MM.1S (cell line): Measurements from ENCODE around the gene PDGFRB.

Source experiments
- DNase-seq: peaks from one replicate; pipeline ENCODE4 v3.0.0-alpha.2; 2015
- H2AFZ ChIP-seq: fragments of 300-600 bp; sonication (generic); 2 replicates; pipeline ENCODE4 v1.6.0; 2016; ENCODE audit warnings: antibody characterized with exemption, low read length
- H3F3A ChIP-seq: fragments of 300-600 bp; sonication (generic); 2 replicates; pipeline ENCODE4 v1.6.1; 2016; ENCODE audit warnings: mild to moderate bottlenecking, antibody characterized with exemption, low read length, moderate library complexity, mixed read lengths; ENCODE audit not compliant: insufficient read depth
- H3K27ac ChIP-seq: fragments of 300-600 bp; sonication (generic); 2 replicates; pipeline ENCODE4 v1.5.1; 2016; ENCODE audit warnings: mild to moderate bottlenecking, low read length
- H3K27me3 ChIP-seq: fragments of 300-600 bp; sonication (generic); replicated peaks from 2 replicates; pipeline ENCODE4 v1.6.0; 2016; ENCODE audit warnings: low read length; ENCODE audit not compliant: insufficient read depth
- H3K36me3 ChIP-seq: fragments of 300-600 bp; sonication (generic); replicated peaks from 2 replicates; pipeline ENCODE4 v1.6.1; 2016; ENCODE audit warnings: mild to moderate bottlenecking, low read length, mixed read lengths; ENCODE audit not compliant: insufficient read depth
- H3K4me1 ChIP-seq: fragments of 300-600 bp; sonication (generic); 2 replicates; pipeline ENCODE4 v1.6.1; 2016; ENCODE audit warnings: low read length, mixed read lengths
- H3K4me2 ChIP-seq: fragments of 300-600 bp; sonication (generic); 2 replicates; pipeline ENCODE4 v1.6.0; 2016; ENCODE audit warnings: low read depth, low read length
- H3K4me3 ChIP-seq: fragments of 300-600 bp; sonication (generic); 2 replicates; pipeline ENCODE4 v1.5.1; 2016; ENCODE audit warnings: low read length, mixed read lengths
- H3K79me2 ChIP-seq: fragments of 300-600 bp; sonication (generic); 2 replicates; pipeline ENCODE4 v1.6.1; 2016; ENCODE audit warnings: mixed run types, low read length, mixed read lengths
- H3K9ac ChIP-seq: fragments of 300-600 bp; sonication (generic); 2 replicates; pipeline ENCODE4 v1.6.1; 2016; ENCODE audit warnings: low read length, mixed read lengths
- H3K9me2 ChIP-seq: fragments of 300-600 bp; sonication (generic); replicated peaks from 2 replicates; pipeline ENCODE4 v1.6.1; 2016; ENCODE audit warnings: mild to moderate bottlenecking, low read length, mixed read lengths; ENCODE audit not compliant: insufficient read depth
- H3K9me3 ChIP-seq: fragments of 300-600 bp; sonication (generic); replicated peaks from 2 replicates; pipeline ENCODE4 v1.6.1; 2016; ENCODE audit warnings: mild to moderate bottlenecking, low read length, mixed read lengths; ENCODE audit not compliant: insufficient read depth
- H4K20me1 ChIP-seq: fragments of 300-600 bp; sonication (generic); 2 replicates; pipeline ENCODE4 v1.6.1; 2016; ENCODE audit warnings: mild to moderate bottlenecking, low read length, moderate library complexity, mixed read lengths; ENCODE audit not compliant: insufficient read depth
- EZH2 ChIP-seq: fragments of 300-600 bp; sonication (generic); optimal IDR thresholded peaks from 2 replicates; pipeline ENCODE3; 2017; ENCODE audit warnings: low read depth, mild to moderate bottlenecking, antibody characterized with exemption, low read length, mixed read lengths
- EZH2phosphoT487 ChIP-seq: fragments of 300-600 bp; sonication (generic); IDR thresholded peaks from 2 replicates; pipeline ENCODE4 v1.6.1; 2018; ENCODE audit warnings: antibody characterized with exemption, low read length
- TF ChIP-seq, protein P1 (sequence below): fragments of 300-600 bp; sonication (generic); IDR thresholded peaks from 2 replicates; pipeline ENCODE4 v1.5.1; 2016; ENCODE audit warnings: antibody characterized with exemption, low read length, mixed read lengths

The PDGFRB gene

DNA sequence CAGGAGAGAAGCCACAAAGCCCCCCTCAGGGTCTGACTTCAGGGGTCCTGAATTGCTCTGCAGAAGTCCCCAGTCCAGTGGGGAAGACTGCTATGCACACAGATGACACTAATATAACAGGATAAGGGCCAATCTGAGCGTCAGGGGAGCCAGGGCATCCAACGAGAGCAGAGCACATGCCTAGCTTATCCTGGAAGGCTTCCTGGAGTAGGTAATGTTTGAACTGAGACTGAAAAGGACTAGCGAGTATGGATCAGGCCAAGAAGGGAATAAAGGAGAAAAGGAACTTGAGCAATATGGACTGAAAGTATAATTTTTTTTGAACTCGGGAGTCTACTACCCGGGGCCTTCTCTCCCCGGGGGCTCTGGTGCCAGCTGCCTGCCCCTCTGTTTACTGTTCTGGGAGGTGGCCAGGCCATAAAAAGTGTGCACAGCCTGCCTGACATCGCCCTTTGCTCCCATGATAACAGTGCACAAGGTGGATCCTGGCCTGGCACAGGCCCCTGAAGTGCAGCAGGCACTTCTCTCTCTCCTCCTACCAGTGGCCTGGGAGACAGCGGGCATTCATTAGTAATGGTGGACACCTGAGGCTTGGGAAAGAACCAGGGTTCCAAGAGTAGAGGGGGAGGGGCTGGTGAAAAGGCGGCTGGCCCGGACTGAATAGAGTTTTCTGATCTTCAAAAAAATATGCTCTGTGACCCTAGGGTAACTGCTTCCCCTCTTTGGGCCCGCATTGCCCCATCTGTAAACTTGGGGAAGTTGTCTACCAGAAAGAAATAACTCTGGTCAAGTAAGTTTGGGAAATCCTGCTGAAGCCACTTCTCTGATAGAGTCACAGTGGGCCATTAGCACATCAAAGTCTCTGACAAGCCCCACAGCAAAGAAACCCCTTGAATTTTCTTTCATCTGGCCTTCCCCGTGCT lies 29.6 kb upstream of the PDGFRB start:
- no peak overlapping the region for H3K4me2 ChIP-seq
- H3K27me3 ChIP-seq, result peaks cover 19% of the 10 kb centered on the region
- TF ChIP-seq EZH2phosphoT487, result no peak
- no peak for TF ChIP-seq EZH2
- TF ChIP-seq, protein P1, sequence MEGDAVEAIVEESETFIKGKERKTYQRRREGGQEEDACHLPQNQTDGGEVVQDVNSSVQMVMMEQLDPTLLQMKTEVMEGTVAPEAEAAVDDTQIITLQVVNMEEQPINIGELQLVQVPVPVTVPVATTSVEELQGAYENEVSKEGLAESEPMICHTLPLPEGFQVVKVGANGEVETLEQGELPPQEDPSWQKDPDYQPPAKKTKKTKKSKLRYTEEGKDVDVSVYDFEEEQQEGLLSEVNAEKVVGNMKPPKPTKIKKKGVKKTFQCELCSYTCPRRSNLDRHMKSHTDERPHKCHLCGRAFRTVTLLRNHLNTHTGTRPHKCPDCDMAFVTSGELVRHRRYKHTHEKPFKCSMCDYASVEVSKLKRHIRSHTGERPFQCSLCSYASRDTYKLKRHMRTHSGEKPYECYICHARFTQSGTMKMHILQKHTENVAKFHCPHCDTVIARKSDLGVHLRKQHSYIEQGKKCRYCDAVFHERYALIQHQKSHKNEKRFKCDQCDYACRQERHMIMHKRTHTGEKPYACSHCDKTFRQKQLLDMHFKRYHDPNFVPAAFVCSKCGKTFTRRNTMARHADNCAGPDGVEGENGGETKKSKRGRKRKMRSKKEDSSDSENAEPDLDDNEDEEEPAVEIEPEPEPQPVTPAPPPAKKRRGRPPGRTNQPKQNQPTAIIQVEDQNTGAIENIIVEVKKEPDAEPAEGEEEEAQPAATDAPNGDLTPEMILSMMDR, result no peak

DNA sequence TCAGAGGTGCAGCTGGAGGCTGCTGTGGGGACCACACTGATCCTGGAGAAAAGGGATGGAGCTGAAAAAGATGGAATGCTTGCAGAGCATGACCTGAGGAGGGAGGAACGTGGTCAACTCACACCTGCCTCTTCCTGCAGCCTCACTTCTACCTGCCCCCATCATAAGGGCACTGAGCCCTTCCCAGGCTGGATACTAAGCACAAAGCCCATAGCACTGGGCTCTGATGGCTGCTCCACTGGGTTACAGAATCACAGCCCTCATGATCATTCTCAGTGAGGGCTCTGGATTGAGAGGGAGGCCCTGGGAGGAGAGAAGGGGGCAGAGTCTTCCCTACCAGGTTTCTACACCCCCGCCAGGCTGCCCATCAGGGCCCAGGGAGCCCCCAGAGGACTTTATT lies 28.4 kb upstream of the PDGFRB start:
- DNase-seq, result no peak
- no peaks in the 10 kb centered on the region for H3K4me1 ChIP-seq
- TF ChIP-seq EZH2phosphoT487, result no peak
- TF ChIP-seq EZH2, result no peak
- TF ChIP-seq, protein P1, result no peak
- no peaks in the 10 kb centered on the region for H3F3A ChIP-seq
- 0 out of 2 replicates have a peak, but pooled peaks cover 7% of the 10 kb centered on the region for H3K27me3 ChIP-seq
- no peaks in the 10 kb centered on the region for H3K36me3 ChIP-seq
- no peak overlapping the region for H2AFZ ChIP-seq
- H3K4me3 ChIP-seq, result no peak overlapping the region
- no peak overlapping the region for H3K9ac ChIP-seq
- H3K27ac ChIP-seq, result no peak overlapping the region
- H4K20me1 ChIP-seq, result no peaks in the 10 kb centered on the region
- H3K79me2 ChIP-seq, result no peaks in the 10 kb centered on the region
- no peak overlapping the region for H3K4me2 ChIP-seq
- H3K9me3 ChIP-seq, result no peaks in the 10 kb centered on the region
- no peaks in the 10 kb centered on the region for H3K9me2 ChIP-seq

More for the DNA sequence above, 29.6 kb upstream of the PDGFRB start:
- H3K9me3 ChIP-seq, result no peaks in the 10 kb centered on the region
- H3F3A ChIP-seq, result no peaks in the 10 kb centered on the region
- DNase-seq, result no peak
- no peak overlapping the region for H3K4me3 ChIP-seq
- H3K79me2 ChIP-seq, result no peaks in the 10 kb centered on the region
- no peak overlapping the region for H3K9ac ChIP-seq
- no peaks in the 10 kb centered on the region for H3K36me3 ChIP-seq
- no peaks in the 10 kb centered on the region for H3K4me1 ChIP-seq
- no peak overlapping the region for H3K27ac ChIP-seq
- no peak overlapping the region for H2AFZ ChIP-seq
- no peaks in the 10 kb centered on the region for H3K9me2 ChIP-seq
- H4K20me1 ChIP-seq, result no peaks in the 10 kb centered on the region

DNA sequence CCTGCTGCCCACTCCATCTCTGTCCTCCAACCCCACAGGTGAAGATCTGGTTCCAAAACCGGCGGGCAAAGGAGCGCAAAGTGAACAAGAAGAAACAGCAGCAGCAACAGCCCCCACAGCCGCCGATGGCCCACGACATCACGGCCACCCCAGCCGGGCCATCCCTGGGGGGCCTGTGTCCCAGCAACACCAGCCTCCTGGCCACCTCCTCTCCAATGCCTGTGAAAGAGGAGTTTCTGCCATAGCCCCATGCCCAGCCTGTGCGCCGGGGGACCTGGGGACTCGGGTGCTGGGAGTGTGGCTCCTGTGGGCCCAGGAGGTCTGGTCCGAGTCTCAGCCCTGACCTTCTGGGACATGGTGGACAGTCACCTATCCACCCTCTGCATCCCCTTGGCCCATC lies 27.8 kb upstream of the PDGFRB start:
- no peak overlapping the region for H3K4me2 ChIP-seq
- H3K36me3 ChIP-seq, result no peaks in the 10 kb centered on the region
- H3K9me2 ChIP-seq, result no peaks in the 10 kb centered on the region
- H3K4me1 ChIP-seq, result no peaks in the 10 kb centered on the region
- DNase-seq, result no peak
- H3K79me2 ChIP-seq, result no peaks in the 10 kb centered on the region
- TF ChIP-seq EZH2 (no peak), EZH2phosphoT487 (no peak)
- TF ChIP-seq, protein P1, result no peak
- no peak overlapping the region for H3K9ac ChIP-seq
- H3K27ac ChIP-seq, result no peak overlapping the region
- H3K4me3 ChIP-seq, result no peak overlapping the region
- 0 out of 2 replicates have a peak, but pooled peaks cover 2% of the 10 kb centered on the region for H3K27me3 ChIP-seq
- no peak overlapping the region for H2AFZ ChIP-seq
- H3K9me3 ChIP-seq, result no peaks in the 10 kb centered on the region
- H3F3A ChIP-seq, result no peaks in the 10 kb centered on the region
- no peaks in the 10 kb centered on the region for H4K20me1 ChIP-seq
